ENCODE results near the gene PSTPIP1. TPM values are rescaled to one million over a fixed set of nuclear protein-coding genes. Genes with fewer than 3 reads are reported as not detected.
A peak's percentile ranks its signal among the peaks of the same experiment; 100 is the strongest.
"Not testable (repeated sequence)": the region's sequence is repeated elsewhere in the genome, so short reads cannot be mapped to it uniquely, and the experiment has no call there.

Gene PSTPIP1
- total RNA-seq, 6 experiments from 2014 or later, result 1.2 to 4.9 (median 2.2) TPM

DNA sequence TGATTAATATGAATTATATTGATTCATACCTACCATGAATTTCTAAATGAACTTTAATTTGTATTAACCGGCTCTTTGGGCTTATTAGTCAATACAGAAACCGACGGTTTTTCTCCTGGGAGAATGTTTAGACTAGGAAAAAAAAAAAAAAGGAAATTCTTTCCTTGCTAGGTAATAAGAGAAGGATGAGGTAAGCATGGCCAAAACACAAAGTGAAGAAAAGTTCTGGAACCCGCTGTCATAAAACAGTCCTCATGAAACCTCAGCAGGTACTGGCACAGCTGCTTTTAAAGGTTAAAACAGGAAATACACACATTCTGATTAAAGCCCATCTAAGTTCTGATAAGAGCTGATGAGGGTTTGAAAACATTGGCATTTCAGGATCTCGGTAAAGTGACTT, 30.8 kb upstream of the PSTPIP1 start:
- no peaks in the 10 kb centered on the region for H3K9me3 ChIP-seq
- TF ChIP-seq, protein P1, sequence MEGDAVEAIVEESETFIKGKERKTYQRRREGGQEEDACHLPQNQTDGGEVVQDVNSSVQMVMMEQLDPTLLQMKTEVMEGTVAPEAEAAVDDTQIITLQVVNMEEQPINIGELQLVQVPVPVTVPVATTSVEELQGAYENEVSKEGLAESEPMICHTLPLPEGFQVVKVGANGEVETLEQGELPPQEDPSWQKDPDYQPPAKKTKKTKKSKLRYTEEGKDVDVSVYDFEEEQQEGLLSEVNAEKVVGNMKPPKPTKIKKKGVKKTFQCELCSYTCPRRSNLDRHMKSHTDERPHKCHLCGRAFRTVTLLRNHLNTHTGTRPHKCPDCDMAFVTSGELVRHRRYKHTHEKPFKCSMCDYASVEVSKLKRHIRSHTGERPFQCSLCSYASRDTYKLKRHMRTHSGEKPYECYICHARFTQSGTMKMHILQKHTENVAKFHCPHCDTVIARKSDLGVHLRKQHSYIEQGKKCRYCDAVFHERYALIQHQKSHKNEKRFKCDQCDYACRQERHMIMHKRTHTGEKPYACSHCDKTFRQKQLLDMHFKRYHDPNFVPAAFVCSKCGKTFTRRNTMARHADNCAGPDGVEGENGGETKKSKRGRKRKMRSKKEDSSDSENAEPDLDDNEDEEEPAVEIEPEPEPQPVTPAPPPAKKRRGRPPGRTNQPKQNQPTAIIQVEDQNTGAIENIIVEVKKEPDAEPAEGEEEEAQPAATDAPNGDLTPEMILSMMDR (IDR thresholded peaks at IDR 0.05), result no peak
- no peak for TF ChIP-seq POLR2A (IDR thresholded peaks at IDR 0.05)
- DNase-seq, result no peak
- H3K27ac ChIP-seq, result no peak overlapping the region
- no peak for ATAC-seq
- intact Hi-C loops (cut with DNase I), result no loop called here
- no peaks in the 10 kb centered on the region for H3K4me1 ChIP-seq
- H3K4me3 ChIP-seq, result no peak overlapping the region
- no peaks in the 10 kb centered on the region for H3K36me3 ChIP-seq
- 45% methylated on average over 5 of the region's 5 CpGs for WGBS (ENCODE audit: insufficient coverage, low coverage, low lambda C conversion rate, missing lambda C conversion rate)
- no peaks in the 10 kb centered on the region for H3K27me3 ChIP-seq

DNA sequence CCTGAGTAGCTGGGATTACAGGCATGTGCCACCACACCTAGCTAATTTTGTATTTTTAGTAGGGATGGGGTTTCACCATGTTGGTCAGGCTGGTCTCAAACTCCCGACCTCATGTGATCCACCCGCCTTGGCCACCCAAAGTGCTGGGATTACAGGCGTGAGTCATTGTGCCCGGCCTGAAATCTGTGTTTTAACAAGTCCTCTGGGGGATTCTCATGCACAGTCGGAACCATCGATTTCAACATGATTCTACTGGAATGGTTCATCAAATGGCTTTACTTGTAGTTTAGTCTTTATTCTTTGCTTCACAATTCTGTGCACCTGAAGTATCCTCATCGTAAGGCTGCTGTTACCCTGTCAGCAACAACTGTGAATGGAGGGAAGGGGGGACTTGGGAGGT, 28.9 kb upstream of the PSTPIP1 start:
- H3K27me3 ChIP-seq; H3K36me3 ChIP-seq; DNase-seq; H3K27ac ChIP-seq; intact Hi-C loops (cut with DNase I); H3K4me3 ChIP-seq; ATAC-seq; H3K4me1 ChIP-seq; H3K9me3 ChIP-seq: not testable (repeated sequence)
- 83% methylated on average over 7 of the region's 7 CpGs for WGBS (ENCODE audit: insufficient coverage, low coverage, low lambda C conversion rate, missing lambda C conversion rate)

DNA sequence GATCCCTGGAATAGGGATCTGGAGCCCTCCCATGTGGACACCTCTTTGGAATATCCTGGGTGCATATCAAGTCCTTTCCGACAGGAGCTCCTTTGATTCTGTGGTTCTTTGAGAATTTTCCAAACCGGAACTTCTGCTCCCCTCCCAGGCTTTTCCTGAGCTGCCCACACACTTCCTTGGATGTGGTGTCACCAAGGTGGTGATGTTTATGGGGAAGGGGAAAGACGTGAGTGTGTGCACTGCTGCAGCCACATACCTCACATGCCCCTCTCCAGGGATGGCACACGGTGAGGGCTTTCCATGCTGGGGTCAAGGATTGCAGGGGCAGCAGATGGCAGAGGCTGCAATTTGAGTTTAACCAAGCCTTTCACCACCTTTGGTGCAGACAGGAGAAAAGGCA, 27.9 kb upstream of the PSTPIP1 start:
- H3K4me1 ChIP-seq, result no peaks in the 10 kb centered on the region
- DNase-seq, result no peak
- no peak overlapping the region for H3K27ac ChIP-seq
- ATAC-seq, result no peak
- H3K36me3 ChIP-seq, result no peaks in the 10 kb centered on the region
- no peak for TF ChIP-seq POLR2A (IDR thresholded peaks at IDR 0.05)
- TF ChIP-seq, protein P1 (IDR thresholded peaks at IDR 0.05), result no peak
- intact Hi-C loops (cut with DNase I), result no loop called here
- H3K27me3 ChIP-seq, result no peaks in the 10 kb centered on the region
- WGBS (ENCODE audit: insufficient coverage, low coverage, low lambda C conversion rate, missing lambda C conversion rate), result 17% methylated on average over 2 of the region's 4 CpGs
- no peak overlapping the region for H3K4me3 ChIP-seq
- no peaks in the 10 kb centered on the region for H3K9me3 ChIP-seq

DNA sequence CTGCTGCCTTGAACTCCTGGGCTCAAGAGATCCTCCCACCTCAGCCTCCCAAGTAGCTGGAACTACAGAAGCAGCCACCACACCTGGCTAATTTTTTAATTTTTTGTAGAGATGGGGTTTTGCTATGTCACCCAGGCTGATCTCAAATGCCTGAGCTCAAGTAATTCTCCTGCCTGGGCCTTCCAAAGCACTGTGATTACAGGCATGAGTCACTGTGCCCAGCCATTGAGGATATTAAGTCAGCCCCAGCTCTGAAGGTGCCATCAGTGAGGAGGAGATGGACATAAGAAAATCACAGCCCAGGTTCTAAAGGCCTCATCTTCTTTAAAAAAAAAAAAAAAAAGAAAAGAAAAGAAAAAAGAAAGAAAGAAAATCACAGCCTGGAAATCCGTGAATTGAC, 26.6 kb upstream of the PSTPIP1 start:
- 100% methylated on average over 1 of the region's 1 CpG for WGBS (ENCODE audit: insufficient coverage, low coverage, low lambda C conversion rate, missing lambda C conversion rate)
- H3K27me3 ChIP-seq, result no peaks in the 10 kb centered on the region
- no peak for TF ChIP-seq POLR2A (IDR thresholded peaks at IDR 0.05)
- TF ChIP-seq, protein P1 (IDR thresholded peaks at IDR 0.05), result no peak
- H3K27ac ChIP-seq, result no peak overlapping the region
- intact Hi-C loops (cut with DNase I), result no loop called here
- ATAC-seq (no peak), DNase-seq (no peak)
- H3K4me3 ChIP-seq, result no peak overlapping the region
- H3K9me3 ChIP-seq, result no peaks in the 10 kb centered on the region
- no peaks in the 10 kb centered on the region for H3K4me1 ChIP-seq
- no peaks in the 10 kb centered on the region for H3K36me3 ChIP-seq

DNA sequence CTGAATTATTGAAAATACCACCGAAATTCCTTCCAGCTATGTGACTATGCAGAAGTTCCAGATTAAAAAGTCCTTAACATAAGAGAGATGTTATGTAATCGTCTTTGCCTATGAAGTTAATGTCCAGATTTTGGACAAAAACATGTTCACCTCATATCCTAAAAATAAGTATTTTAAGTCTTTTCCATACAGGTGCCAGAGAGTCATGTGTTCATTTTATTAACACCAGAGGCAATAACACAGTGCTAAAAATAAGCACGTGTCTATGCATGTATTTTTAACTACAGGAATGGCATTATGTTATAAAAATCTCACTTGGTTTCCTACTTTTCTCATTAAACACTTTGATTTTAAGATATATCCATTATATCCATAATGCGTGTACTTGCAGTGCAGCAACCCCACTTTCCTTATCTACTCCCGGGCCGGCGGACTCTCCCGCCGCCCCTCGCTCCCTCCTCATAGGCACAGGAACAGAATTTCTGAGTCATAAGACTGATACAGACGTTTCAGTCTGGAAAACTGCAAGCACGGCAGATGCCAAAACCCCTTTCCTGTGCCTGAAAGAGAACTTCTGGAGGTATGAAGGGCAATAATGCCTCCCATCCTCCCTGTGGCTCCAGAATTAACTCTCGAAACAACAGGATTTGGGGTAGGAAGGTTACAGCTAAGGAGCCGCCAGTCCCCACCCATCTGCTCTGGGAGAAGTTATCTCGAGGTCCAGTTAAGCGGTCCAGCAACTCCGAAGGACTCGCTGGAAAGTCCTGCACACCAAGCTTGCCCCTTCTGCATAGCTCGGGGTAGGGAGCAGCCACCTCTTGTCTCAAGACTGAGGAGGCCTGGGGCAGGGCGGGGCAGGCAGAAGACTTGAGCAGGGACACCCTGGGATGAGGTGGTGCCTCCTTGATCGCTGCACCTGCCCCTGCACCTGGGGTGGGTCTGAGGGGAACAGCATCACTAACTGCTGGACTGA, 22.3 kb upstream of the PSTPIP1 start:
- H3K36me3 ChIP-seq, result no peaks in the 10 kb centered on the region
- H3K9me3 ChIP-seq, result no peaks in the 10 kb centered on the region
- DNase-seq (no peak), ATAC-seq (peak; percentile 21 to 48 (median 38))
- no peak overlapping the region for H3K27ac ChIP-seq
- H3K4me1 ChIP-seq, result no peaks in the 10 kb centered on the region
- 36% methylated on average over 14 of the region's 21 CpGs for WGBS (ENCODE audit: insufficient coverage, low coverage, low lambda C conversion rate, missing lambda C conversion rate)
- no peaks in the 10 kb centered on the region for H3K27me3 ChIP-seq
- H3K4me3 ChIP-seq, result no peak overlapping the region
- intact Hi-C loops (cut with DNase I), result no loop called here
- TF ChIP-seq, protein P1 (IDR thresholded peaks at IDR 0.05), result no peak
- no peak for TF ChIP-seq POLR2A (IDR thresholded peaks at IDR 0.05)

Measured in right lobe of liver (tissue), 6 donors.